Activated naive CD4-positive, alpha-beta T cell treated with anti-CD3 and anti-CD28 coated beads for 36 hours (primary cell): ENCODE measurements around the gene SPATA6L. TPM values are rescaled to one million over a fixed set of nuclear protein-coding genes. Genes with fewer than 3 reads are reported as not detected.
A peak's percentile ranks its signal among the peaks of the same experiment; 100 is the strongest.
"Not testable (repeated sequence)": the region's sequence is repeated elsewhere in the genome, so short reads cannot be mapped to it uniquely, and the experiment has no call there.

ENCODE experiments used
- CTCF ChIA-PET: fragments of 350-600 bp; sonication (Branson Sonifier 250); formaldehyde crosslinking; loops from one replicate; lab custom pipeline; 2021; ENCODE audit warnings: antibody characterized with exemption; lab: Charles Lee
- DNase-seq: peaks from one replicate; pipeline ENCODE4 v3.0.0-alpha.2; 2020
- H3K27ac Mint-ChIP-seq: one replicate; pipeline ENCODE4 v1.8.0; 2021; ENCODE audit warnings: mild to moderate bottlenecking, mixed read lengths
- H3K27me3 Mint-ChIP-seq: one replicate; pipeline ENCODE4 v1.8.0; 2021; ENCODE audit warnings: low read depth, mixed read lengths
- H3K36me3 Mint-ChIP-seq: one replicate; pipeline ENCODE4 v1.8.0; 2021; ENCODE audit warnings: low read depth, mixed read lengths
- H3K4me1 Mint-ChIP-seq: one replicate; pipeline ENCODE4 v1.8.0; 2021; ENCODE audit warnings: low read depth, mixed read lengths
- H3K4me3 Mint-ChIP-seq: one replicate; pipeline ENCODE4 v1.8.0; 2021; ENCODE audit warnings: mild to moderate bottlenecking, moderate library complexity, mixed read lengths
- H3K9me3 Mint-ChIP-seq: one replicate; pipeline ENCODE4 v1.8.0; 2021; ENCODE audit warnings: mixed read lengths
- intact Hi-C: fragments of 100-400 bp; cut with micrococcal nuclease; formaldehyde crosslinking; loops from one replicate; pipeline ENCODE4 v1.15.1; 2023
- total RNA-seq, 2 experiments: library from RNA; stranded (reverse); gene quantifications; one replicate each; pipeline ENCODE4 v1.2.3, GENCODE V29; 2021

The SPATA6L gene
- total RNA-seq, 2 experiments from 2014 or later: 0.91 to 1.4 TPM

- no peak for DNase-seq
- no peaks in the 10 kb centered on the region for H3K9me3 Mint-ChIP-seq
- H3K36me3 Mint-ChIP-seq: no peaks in the 10 kb centered on the region
- H3K27ac Mint-ChIP-seq: no peak overlapping the region
- CTCF ChIA-PET: interaction anchor here (0.7 to 0.8 kb wide), 2 partner anchors 83 to 331 kb away, joined by 3 read pairs; no protein-coding TSS in a partner anchor
- H3K27me3 Mint-ChIP-seq: no peaks in the 10 kb centered on the region
- peaks cover 12% of the 10 kb centered on the region for H3K4me1 Mint-ChIP-seq
- intact Hi-C loops: no loop called here
- no peak overlapping the region for H3K4me3 Mint-ChIP-seq
Observed at GRCh38 chr9:4657426-4658159, 8.7 kb downstream of the SPATA6L start.

- H3K4me1 Mint-ChIP-seq: peaks cover 6% of the 10 kb centered on the region
- H3K36me3 Mint-ChIP-seq: no peaks in the 10 kb centered on the region
- H3K27me3 Mint-ChIP-seq: no peaks in the 10 kb centered on the region
- DNase-seq: no peak
- CTCF ChIA-PET: interaction anchor here (0.7 to 0.8 kb wide), 2 partner anchors 84 to 330 kb away, joined by 3 read pairs; no protein-coding TSS in a partner anchor
- H3K4me3 Mint-ChIP-seq: no peak overlapping the region
- H3K27ac Mint-ChIP-seq: no peak overlapping the region
- no peaks in the 10 kb centered on the region for H3K9me3 Mint-ChIP-seq
- intact Hi-C loops: no loop called here
Observed at GRCh38 chr9:4656621-4657020, 9.7 kb downstream of the SPATA6L start.

- intact Hi-C loops, H3K4me3 Mint-ChIP-seq, H3K27ac Mint-ChIP-seq, CTCF ChIA-PET, H3K27me3 Mint-ChIP-seq, H3K9me3 Mint-ChIP-seq, H3K4me1 Mint-ChIP-seq, H3K36me3 Mint-ChIP-seq, DNase-seq: not testable (repeated sequence)
Observed at GRCh38 chr9:4656196-4656595, 10.1 kb downstream of the SPATA6L start.

- Mint-ChIP-seq H3K27ac (no peak overlapping the region), H3K9me3 (no peaks in the 10 kb centered on the region), H3K36me3 (no peaks in the 10 kb centered on the region), H3K27me3 (no peaks in the 10 kb centered on the region), H3K4me1 (peaks cover 2% of the 10 kb centered on the region), H3K4me3 (no peak overlapping the region)
- DNase-seq: no peak
- intact Hi-C loops: no loop called here
- CTCF ChIA-PET: no interaction called here
Observed at GRCh38 chr9:4654538-4654937, 11.7 kb downstream of the SPATA6L start.

- intact Hi-C loops: no loop called here
- no peak for DNase-seq
- peaks cover 2% of the 10 kb centered on the region for H3K4me1 Mint-ChIP-seq
- no peaks in the 10 kb centered on the region for H3K27me3 Mint-ChIP-seq
- H3K36me3 Mint-ChIP-seq: no peaks in the 10 kb centered on the region
- CTCF ChIA-PET: no interaction called here
- H3K4me3 Mint-ChIP-seq: no peak overlapping the region
- no peaks in the 10 kb centered on the region for H3K9me3 Mint-ChIP-seq
- H3K27ac Mint-ChIP-seq: no peak overlapping the region
Observed at GRCh38 chr9:4654084-4654483, 12.2 kb downstream of the SPATA6L start.

GRCh38 chr9:4642351-4642750 is 23.9 kb downstream of the SPATA6L start:
- Mint-ChIP-seq H3K36me3 (no peaks in the 10 kb centered on the region), H3K27ac (no peak overlapping the region), H3K4me3 (no peak overlapping the region), H3K4me1 (peaks cover 2% of the 10 kb centered on the region), H3K9me3 (no peaks in the 10 kb centered on the region), H3K27me3 (no peaks in the 10 kb centered on the region)
- CTCF ChIA-PET: no interaction called here
- no peak for DNase-seq
- intact Hi-C loops: no loop called here

GRCh38 chr9:4640027-4640426 is 26.3 kb downstream of the SPATA6L start:
- intact Hi-C loops: loop anchor here (1.0 to 2.0 kb wide), 4 partner anchors 36 to 325 kb away; partner anchors contain the start of gene SLC1A1
- CTCF ChIA-PET: interaction anchor here (0.6 to 2.0 kb wide), 12 partner anchors 14 to 325 kb away, joined by 3 to 14 read pairs (median 4); no protein-coding TSS in a partner anchor
- H3K36me3 Mint-ChIP-seq: no peaks in the 10 kb centered on the region
- peak; percentile 76 for DNase-seq
- H3K27me3 Mint-ChIP-seq: no peaks in the 10 kb centered on the region
- no peaks in the 10 kb centered on the region for H3K9me3 Mint-ChIP-seq
- H3K27ac Mint-ChIP-seq: no peak overlapping the region
- H3K4me3 Mint-ChIP-seq: no peak overlapping the region
- peaks cover 2% of the 10 kb centered on the region for H3K4me1 Mint-ChIP-seq

GRCh38 chr9:4639420-4639819 is 26.9 kb downstream of the SPATA6L start:
- H3K4me3 Mint-ChIP-seq: no peak overlapping the region
- H3K27ac Mint-ChIP-seq: no peak overlapping the region
- CTCF ChIA-PET: interaction anchor here (0.7 to 2.0 kb wide), 6 partner anchors 35 to 325 kb away, joined by 3 to 14 read pairs (median 10); no protein-coding TSS in a partner anchor
- no peaks in the 10 kb centered on the region for H3K27me3 Mint-ChIP-seq
- no peaks in the 10 kb centered on the region for H3K4me1 Mint-ChIP-seq
- no peak for DNase-seq
- intact Hi-C loops: no loop called here
- H3K9me3 Mint-ChIP-seq: no peaks in the 10 kb centered on the region
- H3K36me3 Mint-ChIP-seq: no peaks in the 10 kb centered on the region

- H3K27me3 Mint-ChIP-seq: no peaks in the 10 kb centered on the region
- H3K9me3 Mint-ChIP-seq: no peaks in the 10 kb centered on the region
- intact Hi-C loops: no loop called here
- no peaks in the 10 kb centered on the region for H3K4me1 Mint-ChIP-seq
- H3K27ac Mint-ChIP-seq: no peak overlapping the region
- CTCF ChIA-PET: interaction anchor here (0.7 to 2.0 kb wide), 5 partner anchors 34 to 324 kb away, joined by 3 to 14 read pairs (median 10); no protein-coding TSS in a partner anchor
- H3K36me3 Mint-ChIP-seq: no peaks in the 10 kb centered on the region
- no peak overlapping the region for H3K4me3 Mint-ChIP-seq
- DNase-seq: no peak
Observed at GRCh38 chr9:4638968-4639367, 27.3 kb downstream of the SPATA6L start.

- Mint-ChIP-seq H3K27me3 (no peaks in the 10 kb centered on the region), H3K36me3 (no peaks in the 10 kb centered on the region), H3K9me3 (no peaks in the 10 kb centered on the region), H3K4me3 (no peak overlapping the region), H3K4me1 (no peaks in the 10 kb centered on the region), H3K27ac (no peak overlapping the region)
- intact Hi-C loops: no loop called here
- CTCF ChIA-PET: interaction anchor here (1.1 kb wide), 1 partner anchor 26 kb away, joined by 3 read pairs; no protein-coding TSS in a partner anchor
- no peak for DNase-seq
Observed at GRCh38 chr9:4630836-4631235, 35.4 kb downstream of the SPATA6L start.

GRCh38 chr9:4622016-4622415 is 44.3 kb downstream of the SPATA6L start:
- CTCF ChIA-PET: interaction anchor here (1.6 kb wide), 1 partner anchor 40 kb away, joined by 3 read pairs; the partner anchor contains the start of gene PLPP6
- no peaks in the 10 kb centered on the region for H3K36me3 Mint-ChIP-seq
- H3K4me3 Mint-ChIP-seq: no peak overlapping the region

GRCh38 chr9:4620881-4621555 is 45.3 kb downstream of the SPATA6L start:
- H3K4me3 Mint-ChIP-seq: no peak overlapping the region

More at GRCh38 chr9:4622016-4622415, 44.3 kb downstream of the SPATA6L start:
- DNase-seq: no peak
- H3K27me3 Mint-ChIP-seq: no peaks in the 10 kb centered on the region
- intact Hi-C loops: no loop called here
- no peaks in the 10 kb centered on the region for H3K9me3 Mint-ChIP-seq
- no peak overlapping the region for H3K27ac Mint-ChIP-seq
- H3K4me1 Mint-ChIP-seq: peaks cover 13% of the 10 kb centered on the region

More at GRCh38 chr9:4620881-4621555, 45.3 kb downstream of the SPATA6L start:
- peaks cover 13% of the 10 kb centered on the region for H3K4me1 Mint-ChIP-seq
- no peak for DNase-seq
- H3K9me3 Mint-ChIP-seq: no peaks in the 10 kb centered on the region
- intact Hi-C loops: no loop called here
- no peaks in the 10 kb centered on the region for H3K27me3 Mint-ChIP-seq
- H3K36me3 Mint-ChIP-seq: no peaks in the 10 kb centered on the region
- CTCF ChIA-PET: interaction anchor here (1.3 to 1.6 kb wide), 2 partner anchors 16 to 41 kb away, joined by 3 to 4 read pairs; partner anchors contain the start of gene PLPP6
- H3K27ac Mint-ChIP-seq: no peak overlapping the region
